Type B pancreatic cell (in vitro differentiated cells): ENCODE data around the gene TMEM212. TPM values are rescaled to one million over a fixed set of nuclear protein-coding genes. Genes with fewer than 3 reads are reported as not detected.

Source experiments
- DNase-seq: peaks from one replicate; pipeline ENCODE4 v3.0.0; 2021; ENCODE audit warnings: mixed read lengths; ENCODE audit not compliant: unreplicated experiment; ENCODE audit errors: extremely low spot score
- H3K27ac Mint-ChIP-seq: 2 replicates; pipeline ENCODE4 v1.8.0; 2021; ENCODE audit warnings: mild to moderate bottlenecking, mixed read lengths
- H3K27me3 Mint-ChIP-seq: 2 replicates; pipeline ENCODE4 v1.8.0; 2021; ENCODE audit warnings: mixed read lengths
- H3K36me3 Mint-ChIP-seq: 2 replicates; pipeline ENCODE4 v1.8.0; 2021; ENCODE audit warnings: mixed read lengths
- H3K4me1 Mint-ChIP-seq: one replicate; pipeline ENCODE4 v1.8.0; 2021; ENCODE audit warnings: mixed read lengths; ENCODE audit not compliant: unreplicated experiment
- H3K4me3 Mint-ChIP-seq: 2 replicates; pipeline ENCODE4 v1.8.0; 2021; ENCODE audit warnings: mild to moderate bottlenecking, mixed read lengths
- H3K9me3 Mint-ChIP-seq: 2 replicates; pipeline ENCODE4 v1.8.0; 2021; ENCODE audit warnings: mixed read lengths
- total RNA-seq: library from RNA; stranded (reverse); gene quantifications from 2 replicates; pipeline ENCODE4 v1.2.1, GENCODE V29; 2021; ENCODE audit warnings: low replicate concordance
- TF ChIP-seq, protein P1 (sequence below): fragments of 200-600 bp; sonication (generic); conservative IDR thresholded peaks from 2 replicates; pipeline ENCODE4 v1.5.0; 2021; ENCODE audit warnings: antibody characterized with exemption, mild to moderate bottlenecking

Gene TMEM212
- total RNA-seq, 1 donor from 2014 or later: not detected

- H3K9me3 Mint-ChIP-seq: no peaks in the 10 kb centered on the region
- H3K27ac Mint-ChIP-seq: no peak overlapping the region
- H3K4me1 Mint-ChIP-seq: peaks cover 34% of the 10 kb centered on the region
- no peaks in the 10 kb centered on the region for H3K27me3 Mint-ChIP-seq
- H3K36me3 Mint-ChIP-seq: no peaks in the 10 kb centered on the region
- DNase-seq: no peak
- TF ChIP-seq, protein P1, sequence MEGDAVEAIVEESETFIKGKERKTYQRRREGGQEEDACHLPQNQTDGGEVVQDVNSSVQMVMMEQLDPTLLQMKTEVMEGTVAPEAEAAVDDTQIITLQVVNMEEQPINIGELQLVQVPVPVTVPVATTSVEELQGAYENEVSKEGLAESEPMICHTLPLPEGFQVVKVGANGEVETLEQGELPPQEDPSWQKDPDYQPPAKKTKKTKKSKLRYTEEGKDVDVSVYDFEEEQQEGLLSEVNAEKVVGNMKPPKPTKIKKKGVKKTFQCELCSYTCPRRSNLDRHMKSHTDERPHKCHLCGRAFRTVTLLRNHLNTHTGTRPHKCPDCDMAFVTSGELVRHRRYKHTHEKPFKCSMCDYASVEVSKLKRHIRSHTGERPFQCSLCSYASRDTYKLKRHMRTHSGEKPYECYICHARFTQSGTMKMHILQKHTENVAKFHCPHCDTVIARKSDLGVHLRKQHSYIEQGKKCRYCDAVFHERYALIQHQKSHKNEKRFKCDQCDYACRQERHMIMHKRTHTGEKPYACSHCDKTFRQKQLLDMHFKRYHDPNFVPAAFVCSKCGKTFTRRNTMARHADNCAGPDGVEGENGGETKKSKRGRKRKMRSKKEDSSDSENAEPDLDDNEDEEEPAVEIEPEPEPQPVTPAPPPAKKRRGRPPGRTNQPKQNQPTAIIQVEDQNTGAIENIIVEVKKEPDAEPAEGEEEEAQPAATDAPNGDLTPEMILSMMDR: no peak
- no peak overlapping the region for H3K4me3 Mint-ChIP-seq
Measured at GRCh38 chr3:171801738-171802589, 41.2 kb upstream of the TMEM212 start.

DNA sequence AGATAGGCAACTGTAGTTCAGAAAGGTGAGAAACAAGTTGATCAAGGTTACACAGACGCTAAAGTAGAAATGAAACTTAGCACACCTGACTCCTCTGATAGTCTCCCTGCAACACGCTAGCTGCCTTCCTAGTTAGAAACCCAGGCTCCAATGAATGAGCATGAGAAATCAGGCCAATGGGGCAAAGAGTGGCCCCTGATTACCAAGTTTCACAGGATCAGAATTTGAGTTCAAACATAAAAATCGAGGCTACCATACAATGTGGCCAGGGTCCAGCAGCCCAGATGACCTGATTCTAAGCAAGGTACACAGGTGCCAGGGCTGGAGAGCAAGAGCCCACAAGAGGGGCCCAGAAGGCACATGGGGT is 40.6 kb upstream of the TMEM212 start:
- TF ChIP-seq, protein P1: no peak
- H3K4me3 Mint-ChIP-seq: no peak overlapping the region
- no peaks in the 10 kb centered on the region for H3K9me3 Mint-ChIP-seq
- DNase-seq: no peak
- H3K4me1 Mint-ChIP-seq: peaks cover 37% of the 10 kb centered on the region
- H3K27ac Mint-ChIP-seq: no peak overlapping the region
- H3K27me3 Mint-ChIP-seq: no peaks in the 10 kb centered on the region
- no peaks in the 10 kb centered on the region for H3K36me3 Mint-ChIP-seq

GRCh38 chr3:171803044-171803443 is 40.1 kb upstream of the TMEM212 start:
- no peak overlapping the region for H3K4me3 Mint-ChIP-seq

DNA sequence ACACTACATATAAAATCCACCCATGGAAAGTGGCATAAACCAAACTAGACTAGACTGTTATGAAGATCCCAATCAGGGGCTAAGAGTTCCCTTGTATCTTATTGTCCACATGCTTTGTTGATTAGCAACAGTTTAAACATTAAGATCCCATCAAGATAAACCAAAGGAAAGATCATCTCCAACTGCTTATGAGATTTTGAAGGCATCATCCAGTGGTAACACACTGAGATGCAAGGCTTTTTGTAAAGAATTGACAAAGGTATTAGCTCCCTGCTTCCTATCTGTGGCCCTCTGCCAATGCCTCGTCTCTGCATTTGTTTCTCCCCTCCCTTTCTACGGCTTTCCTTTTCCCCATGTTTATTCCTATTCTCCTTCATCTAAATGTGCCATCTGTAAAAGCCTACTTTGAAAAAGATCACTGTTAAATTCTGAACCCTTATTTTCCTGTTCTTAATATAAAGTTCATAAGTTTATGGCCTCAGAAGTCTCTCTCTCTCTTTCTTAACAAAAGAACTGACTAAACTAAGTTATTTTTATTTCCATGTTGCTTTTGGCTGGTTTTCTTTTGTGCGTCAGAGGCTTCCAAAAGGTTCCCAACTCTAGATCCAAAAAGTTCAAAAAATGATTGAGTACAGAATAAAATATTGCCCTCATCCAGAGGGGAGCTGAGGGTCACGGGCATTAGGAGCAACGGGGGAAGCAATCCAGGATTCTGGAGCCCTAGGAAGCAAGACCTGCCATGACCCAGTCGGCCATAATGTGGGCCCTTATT is 38.3 kb upstream of the TMEM212 start:
- no peak for DNase-seq
- no peak overlapping the region for H3K4me3 Mint-ChIP-seq
- no peaks in the 10 kb centered on the region for H3K9me3 Mint-ChIP-seq
- TF ChIP-seq, protein P1: no peak
- H3K4me1 Mint-ChIP-seq: peaks cover 43% of the 10 kb centered on the region
- peaks cover 3% of the 10 kb centered on the region for H3K36me3 Mint-ChIP-seq
- peaks cover 6% of the 10 kb centered on the region for H3K27me3 Mint-ChIP-seq
- H3K27ac Mint-ChIP-seq: no peak overlapping the region

More at GRCh38 chr3:171803044-171803443, 40.1 kb upstream of the TMEM212 start:
- TF ChIP-seq, protein P1: no peak
- Mint-ChIP-seq H3K36me3 (peaks cover 3% of the 10 kb centered on the region), H3K9me3 (no peaks in the 10 kb centered on the region), H3K27ac (no peak overlapping the region), H3K27me3 (no peaks in the 10 kb centered on the region), H3K4me1 (peaks cover 37% of the 10 kb centered on the region)
- DNase-seq: no peak

- no peak for DNase-seq
- Mint-ChIP-seq H3K27ac (no peak overlapping the region), H3K4me3 (no peak overlapping the region)
Measured at GRCh38 chr3:171805687-171806086, 37.5 kb upstream of the TMEM212 start.

More at GRCh38 chr3:171805687-171806086, 37.5 kb upstream of the TMEM212 start:
- peaks cover 3% of the 10 kb centered on the region for H3K36me3 Mint-ChIP-seq
- H3K9me3 Mint-ChIP-seq: no peaks in the 10 kb centered on the region
- H3K4me1 Mint-ChIP-seq: peaks cover 45% of the 10 kb centered on the region
- TF ChIP-seq, protein P1: no peak
- peaks cover 8% of the 10 kb centered on the region for H3K27me3 Mint-ChIP-seq
